GM10266 (cell line): ENCODE data around the gene GLIPR1L2.
"Not testable (repeated sequence)": the region's sequence is repeated elsewhere in the genome, so short reads cannot be mapped to it uniquely, and the experiment has no call there.

Experiments used
- DNase-seq: peaks from one replicate; pipeline ENCODE4 v3.0.0; 2012; ENCODE audit errors: extremely low spot score
- TF ChIP-seq, protein P1 (sequence below): IDR thresholded peaks from 2 replicates; pipeline ENCODE4 v1.5.1; 2012; ENCODE audit warnings: mild to moderate bottlenecking, low read depth; ENCODE audit not compliant: control insufficient read depth, insufficient read depth; ENCODE audit errors: missing control alignments

Gene GLIPR1L2

DNA sequence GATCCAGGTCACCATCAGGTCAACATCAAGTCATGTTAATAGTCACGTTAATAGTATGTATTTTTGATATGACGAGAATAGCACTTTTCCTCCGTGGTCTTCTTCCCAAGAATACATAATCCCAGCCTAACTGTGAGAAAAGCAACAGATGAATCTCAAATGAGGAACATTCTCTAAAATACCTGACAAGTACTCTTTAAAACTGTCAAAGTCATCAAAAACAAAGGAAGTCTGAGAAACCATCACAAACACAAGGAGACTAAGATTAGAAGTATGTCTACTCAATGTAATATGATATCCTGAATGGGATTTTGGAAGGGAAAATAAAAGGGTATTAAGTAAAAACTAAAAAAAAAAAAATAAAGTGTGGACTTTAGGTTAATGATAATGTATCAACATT, 52.8 kb downstream of the GLIPR1L2 start:
- TF ChIP-seq, protein P1, sequence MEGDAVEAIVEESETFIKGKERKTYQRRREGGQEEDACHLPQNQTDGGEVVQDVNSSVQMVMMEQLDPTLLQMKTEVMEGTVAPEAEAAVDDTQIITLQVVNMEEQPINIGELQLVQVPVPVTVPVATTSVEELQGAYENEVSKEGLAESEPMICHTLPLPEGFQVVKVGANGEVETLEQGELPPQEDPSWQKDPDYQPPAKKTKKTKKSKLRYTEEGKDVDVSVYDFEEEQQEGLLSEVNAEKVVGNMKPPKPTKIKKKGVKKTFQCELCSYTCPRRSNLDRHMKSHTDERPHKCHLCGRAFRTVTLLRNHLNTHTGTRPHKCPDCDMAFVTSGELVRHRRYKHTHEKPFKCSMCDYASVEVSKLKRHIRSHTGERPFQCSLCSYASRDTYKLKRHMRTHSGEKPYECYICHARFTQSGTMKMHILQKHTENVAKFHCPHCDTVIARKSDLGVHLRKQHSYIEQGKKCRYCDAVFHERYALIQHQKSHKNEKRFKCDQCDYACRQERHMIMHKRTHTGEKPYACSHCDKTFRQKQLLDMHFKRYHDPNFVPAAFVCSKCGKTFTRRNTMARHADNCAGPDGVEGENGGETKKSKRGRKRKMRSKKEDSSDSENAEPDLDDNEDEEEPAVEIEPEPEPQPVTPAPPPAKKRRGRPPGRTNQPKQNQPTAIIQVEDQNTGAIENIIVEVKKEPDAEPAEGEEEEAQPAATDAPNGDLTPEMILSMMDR, result no peak
- no peak for DNase-seq

DNA sequence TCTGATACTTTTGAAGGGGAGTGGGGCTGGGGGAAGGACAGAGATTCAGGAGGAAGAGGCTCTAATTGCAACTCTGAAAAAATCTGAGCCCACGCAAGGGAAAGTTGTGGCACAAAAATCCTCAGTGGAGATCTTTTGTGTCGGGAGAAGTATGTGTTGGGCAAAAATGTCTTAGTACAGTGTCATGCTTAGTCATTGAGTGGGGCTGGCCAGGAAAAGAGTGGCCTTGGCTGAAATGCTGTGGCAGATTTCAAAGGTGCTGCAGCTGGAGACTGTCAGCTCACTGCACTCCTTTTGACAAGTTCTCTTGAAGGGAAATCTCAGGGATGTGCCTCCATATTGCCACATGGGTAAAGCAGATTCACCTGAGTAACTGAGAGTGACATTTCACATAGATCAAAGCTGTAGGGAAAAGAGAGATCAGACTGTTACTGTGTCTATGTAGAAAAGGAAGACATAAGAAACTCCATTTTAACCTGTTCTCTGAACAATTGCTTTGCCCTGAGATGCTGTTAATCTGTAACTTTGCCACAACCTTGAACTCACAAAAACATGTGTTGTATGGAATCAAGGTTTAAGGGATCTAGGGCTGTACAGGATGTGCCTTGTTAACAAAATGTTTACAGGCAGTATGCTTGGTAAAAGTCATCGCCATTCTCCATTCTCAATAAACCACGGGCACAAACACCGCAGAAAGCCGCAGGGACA, 53.7 kb downstream of the GLIPR1L2 start:
- TF ChIP-seq, protein P1, result no peak
- DNase-seq, result no peak

DNA sequence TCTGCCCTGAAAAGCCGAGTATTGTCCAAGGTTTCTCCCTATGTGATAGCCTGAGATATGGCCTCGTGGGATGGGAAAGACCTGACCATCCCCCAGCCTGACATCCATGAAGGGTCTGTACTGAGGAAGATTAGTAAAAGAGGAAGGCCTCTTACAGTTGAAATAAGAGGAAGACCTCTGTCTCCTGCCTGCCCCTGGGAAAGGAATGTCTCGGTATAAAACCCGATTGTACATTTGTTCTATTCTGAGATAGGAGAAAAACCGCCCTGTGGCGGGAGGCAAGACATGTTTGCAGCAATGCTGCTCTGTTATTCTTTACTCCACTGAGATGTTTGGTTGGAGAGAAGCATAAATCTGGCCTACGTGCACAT, 54.2 kb downstream of the GLIPR1L2 start:
- DNase-seq, result not testable (repeated sequence)

DNA sequence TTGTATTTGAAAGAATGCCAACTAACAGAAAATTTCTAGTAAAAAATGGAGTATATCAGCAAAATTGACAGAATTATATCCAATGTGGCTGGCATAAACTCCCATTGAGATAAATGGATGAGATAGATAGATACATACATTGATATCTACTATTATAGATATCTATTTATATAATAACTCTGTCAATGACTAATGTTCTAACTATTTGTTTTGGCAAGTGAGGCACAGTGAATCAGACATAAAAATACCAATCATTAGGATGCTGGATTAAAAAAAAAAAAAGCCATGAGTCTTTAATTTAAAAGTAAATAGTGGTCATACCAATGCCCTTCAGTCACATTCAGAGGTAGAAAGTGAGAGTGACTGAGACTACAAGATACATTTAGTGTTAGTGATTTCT, 56.0 kb downstream of the GLIPR1L2 start:
- DNase-seq, result no peak
- TF ChIP-seq, protein P1, result no peak

DNA sequence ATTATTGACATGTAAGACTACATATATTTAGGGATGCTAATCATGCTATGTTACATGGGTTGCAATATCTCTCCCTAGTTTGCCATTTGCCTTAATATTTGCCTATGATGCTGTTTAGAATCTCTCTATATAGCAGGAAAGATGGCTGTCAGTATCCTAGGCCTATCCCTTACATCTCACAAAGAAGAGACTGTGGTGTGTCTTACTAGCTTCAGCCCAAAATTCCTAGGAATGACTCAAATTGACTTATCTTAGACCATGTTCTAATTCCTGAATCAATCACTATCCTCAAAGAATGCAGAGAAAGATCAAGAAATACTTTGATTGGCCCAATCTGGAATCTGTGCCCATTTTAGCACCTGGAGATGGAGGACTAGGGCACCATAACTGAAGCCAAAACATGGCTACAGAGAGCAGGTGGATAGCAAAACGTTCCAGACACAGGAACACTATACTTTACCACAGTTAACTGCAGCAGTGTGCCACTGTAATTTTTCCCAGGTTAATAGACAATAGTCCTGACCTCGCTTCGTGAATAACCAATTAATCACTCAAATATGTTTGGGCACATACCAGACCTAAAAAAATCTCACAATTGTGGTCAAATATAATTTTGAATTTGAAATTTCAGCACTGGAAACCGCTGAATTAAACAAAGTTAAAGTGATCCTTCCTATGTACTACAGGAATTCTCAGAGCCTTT, 57.0 kb downstream of the GLIPR1L2 start:
- DNase-seq, result no peak
- TF ChIP-seq, protein P1, result no peak

DNA sequence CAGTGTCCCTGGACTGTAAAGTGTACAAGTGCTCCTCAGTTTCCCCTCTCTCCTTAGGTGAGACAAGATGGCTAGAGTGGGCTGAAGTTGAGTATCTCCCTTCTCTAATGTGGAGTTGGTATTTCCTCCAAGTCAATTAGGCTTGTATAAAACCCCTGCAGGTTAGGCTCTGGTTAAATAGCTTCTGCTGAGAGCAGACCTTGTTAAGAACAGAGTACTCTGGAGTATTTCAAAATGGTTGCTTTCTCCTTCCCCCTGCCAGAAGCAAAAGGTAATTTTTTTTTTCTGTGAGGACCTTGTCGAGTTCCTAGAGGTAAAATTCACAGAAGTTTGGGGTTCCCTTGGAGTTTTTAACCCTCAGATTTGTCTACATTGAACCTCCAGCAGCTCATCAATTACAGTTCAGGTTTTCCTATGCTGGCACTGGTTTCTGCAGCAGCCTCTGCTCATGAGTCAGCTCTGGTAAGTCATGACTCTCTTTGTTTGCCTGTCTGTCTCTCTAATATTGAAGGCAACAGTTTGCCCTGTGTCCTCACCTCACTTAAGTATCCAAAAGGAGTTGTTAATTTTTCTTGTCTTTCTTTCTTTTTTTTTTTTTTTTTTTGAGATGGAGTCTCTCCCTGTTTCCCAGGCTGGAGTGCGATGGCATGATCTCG, 61.9 kb downstream of the GLIPR1L2 start:
- DNase-seq, result no peak
- TF ChIP-seq, protein P1, result no peak

DNA sequence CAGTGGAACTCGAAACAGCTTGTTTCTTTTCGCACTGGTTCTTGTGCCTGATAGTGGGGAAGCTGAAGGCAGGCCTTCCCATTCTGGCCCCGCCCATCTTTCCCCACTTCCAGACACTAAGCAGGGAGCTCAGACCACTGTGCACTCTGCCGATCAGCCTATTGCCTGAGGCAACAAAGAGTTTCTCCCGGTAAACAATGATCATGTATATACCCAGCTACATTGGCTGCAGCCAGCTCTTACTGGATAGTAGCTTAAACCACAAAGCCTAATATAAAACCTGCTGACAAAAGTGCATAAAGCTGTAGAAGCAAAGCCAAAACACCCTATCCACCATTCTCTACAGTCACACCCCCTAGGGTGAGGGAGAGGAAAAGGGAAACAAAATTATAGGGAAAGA, 65.0 kb downstream of the GLIPR1L2 start:
- DNase-seq, result no peak
- TF ChIP-seq, protein P1, result no peak
